Effector memory CD8-positive, alpha-beta T cell (primary cell): ENCODE results near the gene RSBN1.
"Not testable (repeated sequence)": the region's sequence is repeated elsewhere in the genome, so short reads cannot be mapped to it uniquely, and the experiment has no call there.

Experiments used
- ATAC-seq: fragments of 150-1000 bp; cut with Tn5 transposase; replicated peaks from 2 replicates; pipeline ENCODE4 v1.10.0; 2021; ENCODE audit warnings: mild to moderate bottlenecking, moderate library complexity
- DNase-seq, 3 experiments: peaks; one replicate each; pipeline ENCODE4 v3.0.0; 2021
- H3K27ac Mint-ChIP-seq, 2 donors: one replicate each; pipeline ENCODE4 v1.8.0; 2022; ENCODE audit warnings: mild to moderate bottlenecking in 2 of 2, mixed read lengths in 2 of 2, moderate library complexity in 2 of 2
- H3K27me3 Mint-ChIP-seq, 2 donors: one replicate each; pipeline ENCODE4 v1.8.0; 2022; ENCODE audit warnings: mixed read lengths in 2 of 2
- H3K36me3 Mint-ChIP-seq: one replicate; pipeline ENCODE4 v1.8.0; 2022; ENCODE audit warnings: mild to moderate bottlenecking, moderate library complexity, mixed read lengths; ENCODE audit not compliant: insufficient read depth
- H3K4me1 Mint-ChIP-seq, 2 donors: one replicate each; pipeline ENCODE4 v1.8.0; 2022; ENCODE audit warnings: low read depth in 2 of 2, mixed read lengths in 2 of 2
- H3K4me3 Mint-ChIP-seq, 2 donors: one replicate each; pipeline ENCODE4 v1.8.0; 2022; ENCODE audit warnings: mild to moderate bottlenecking in 2 of 2, mixed read lengths in 2 of 2, moderate library complexity in 2 of 2
- H3K9me3 Mint-ChIP-seq, 2 donors: one replicate each; pipeline ENCODE4 v1.8.0; 2022; ENCODE audit warnings: mixed read lengths in 2 of 2
- total RNA-seq, 9 experiments: gene quantifications; one replicate each; lab custom pipeline; 2026; lab: John Stamatoyannopoulos, UW

Gene RSBN1
- 52.4 to 143 (median 68.0) reads per million in 9 experiments for total RNA-seq

- Mint-ChIP-seq H3K4me1 (peaks cover 18 to 36% of the 10 kb centered on the region in 2 donors), H3K4me3 (peak within 1 kb of the TSS; percentile 96 to 97), H3K36me3 (peaks cover 55% of the 10 kb centered on the region), H3K27me3 (no peaks in the 10 kb centered on the region), H3K27ac (peak within 1 kb of the TSS; percentile 99), H3K9me3 (no peaks in the 10 kb centered on the region)
- peak; percentile 87 for ATAC-seq
- peak; percentile 97 for DNase-seq
Measured at GRCh38 chr1:113811888-113812660, at the start of gene RSBN1. TSS of gene RSBN1 (minus strand) at chr1:113812476. CDS start at chr1:113812412, 64 bp downstream.

DNA sequence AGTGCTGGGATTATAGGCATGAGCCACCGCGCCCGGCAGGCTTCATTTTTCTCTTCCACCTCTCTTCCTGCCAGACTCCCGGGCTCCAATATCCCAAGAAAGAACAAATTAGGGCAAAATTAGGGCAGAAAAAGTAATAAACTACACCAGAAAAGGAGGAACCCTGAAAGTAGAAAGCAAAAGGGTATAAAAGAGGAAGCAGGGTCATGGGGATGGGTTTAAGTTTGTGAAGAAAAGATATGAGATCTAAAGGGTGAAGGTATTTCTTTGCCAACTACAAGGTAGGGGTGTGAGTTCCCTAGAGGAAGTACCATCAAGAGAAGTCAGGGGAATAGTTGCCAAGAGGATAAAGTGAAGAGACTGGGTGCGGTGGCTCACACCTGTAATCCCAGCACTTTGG lies 49.4 kb upstream of the RSBN1 start:
- ATAC-seq: no peak
- Mint-ChIP-seq H3K4me3 (peak overlapping the region in 1 of 2 donors; percentile 27), H3K27me3 (no peaks in the 10 kb centered on the region), H3K36me3 (peaks cover 64% of the 10 kb centered on the region), H3K4me1 (peaks cover 44 to 69% of the 10 kb centered on the region in 2 donors), H3K9me3 (no peaks in the 10 kb centered on the region), H3K27ac (peak overlapping the region; percentile 90 to 93)
- DNase-seq: no peak

DNA sequence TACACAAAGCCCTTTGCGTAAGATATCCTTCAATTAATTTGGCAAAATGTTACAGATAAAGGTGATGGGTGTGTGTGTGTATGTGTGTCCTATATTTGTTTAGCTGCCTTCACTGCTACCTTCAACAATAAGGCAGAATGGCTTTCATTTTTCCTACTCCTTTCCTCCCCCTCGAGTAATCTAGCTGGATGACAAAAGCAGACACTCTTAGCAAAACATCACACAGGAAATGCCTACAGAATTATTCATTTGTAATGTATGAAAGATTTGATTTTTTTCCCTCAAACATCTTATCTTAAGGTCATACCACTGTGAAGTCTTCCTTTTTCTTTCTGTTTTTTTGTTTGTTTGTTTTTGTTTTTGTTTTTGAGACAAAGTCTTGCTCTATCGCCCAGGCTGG lies 48.6 kb upstream of the RSBN1 start:
- peak overlapping the region; percentile 90 to 93 for H3K27ac Mint-ChIP-seq
- peak overlapping the region; percentile 3 to 56 for H3K4me3 Mint-ChIP-seq
- H3K9me3 Mint-ChIP-seq: no peaks in the 10 kb centered on the region
- peaks cover 66% of the 10 kb centered on the region for H3K36me3 Mint-ChIP-seq
- no peak for DNase-seq
- H3K27me3 Mint-ChIP-seq: no peaks in the 10 kb centered on the region
- H3K4me1 Mint-ChIP-seq: peaks cover 41 to 64% of the 10 kb centered on the region in 2 donors
- ATAC-seq: no peak

GRCh38 chr1:113859478-113860175 lies 47.4 kb upstream of the RSBN1 start:
- Mint-ChIP-seq H3K4me3 (peak overlapping the region; percentile 54 to 56), H3K4me1 (peaks cover 38 to 54% of the 10 kb centered on the region in 2 donors), H3K27me3 (no peaks in the 10 kb centered on the region), H3K27ac (peak overlapping the region; percentile 90 to 93), H3K36me3 (peaks cover 74% of the 10 kb centered on the region), H3K9me3 (no peaks in the 10 kb centered on the region)
- no peak for DNase-seq
- peak; percentile 90 for ATAC-seq

GRCh38 chr1:113858982-113859381 lies 46.7 kb upstream of the RSBN1 start:
- Mint-ChIP-seq H3K27me3 (no peaks in the 10 kb centered on the region), H3K9me3 (no peaks in the 10 kb centered on the region), H3K36me3 (peaks cover 74% of the 10 kb centered on the region), H3K4me1 (peaks cover 35 to 50% of the 10 kb centered on the region in 2 donors), H3K27ac (peak overlapping the region; percentile 90 to 93), H3K4me3 (peak overlapping the region; percentile 54 to 56)
- DNase-seq: no peak
- ATAC-seq: no peak

GRCh38 chr1:113858418-113858817 lies 46.1 kb upstream of the RSBN1 start:
- Mint-ChIP-seq H3K4me3 (no peak overlapping the region), H3K36me3 (peaks cover 77% of the 10 kb centered on the region), H3K9me3 (no peaks in the 10 kb centered on the region), H3K4me1 (peaks cover 32 to 47% of the 10 kb centered on the region in 2 donors), H3K27me3 (no peaks in the 10 kb centered on the region), H3K27ac (peak overlapping the region; percentile 90 to 93)
- no peak for DNase-seq
- no peak for ATAC-seq

DNA sequence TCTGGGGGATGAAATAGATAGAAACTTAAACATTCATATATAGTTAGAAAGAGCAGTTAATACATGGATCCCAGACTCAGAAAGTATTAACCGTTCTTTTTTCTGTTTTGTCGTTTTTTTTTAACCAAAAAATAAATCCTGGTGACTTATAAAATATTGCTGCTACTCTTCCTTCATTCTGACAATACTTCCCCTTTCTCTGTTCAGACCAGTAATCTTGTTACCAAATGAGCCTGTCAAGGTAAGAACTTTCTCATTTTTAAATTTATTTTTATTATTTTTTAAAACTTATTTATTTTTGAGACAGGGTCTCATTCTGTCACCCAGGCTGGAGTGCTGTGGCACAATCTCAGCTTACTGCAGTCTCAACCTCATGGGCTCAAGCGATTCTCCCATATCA lies 45.5 kb upstream of the RSBN1 start:
- ATAC-seq (no peak), DNase-seq (no peak)
- Mint-ChIP-seq H3K4me3 (no peak overlapping the region), H3K27me3 (no peaks in the 10 kb centered on the region), H3K36me3 (peaks cover 77% of the 10 kb centered on the region), H3K4me1 (peaks cover 29 to 40% of the 10 kb centered on the region in 2 donors), H3K27ac (peak overlapping the region in 1 of 2 donors; percentile 90), H3K9me3 (no peaks in the 10 kb centered on the region)

- Mint-ChIP-seq H3K27ac (peak overlapping the region in 1 of 2 donors; percentile 77), H3K4me3 (no peak overlapping the region), H3K9me3 (no peaks in the 10 kb centered on the region), H3K36me3 (peaks cover 72% of the 10 kb centered on the region), H3K4me1 (peaks cover 18 to 28% of the 10 kb centered on the region in 2 donors), H3K27me3 (no peaks in the 10 kb centered on the region)
- ATAC-seq (no peak), DNase-seq (no peak)
Measured at GRCh38 chr1:113856401-113856790, 44.1 kb upstream of the RSBN1 start.

GRCh38 chr1:113855630-113856400 lies 43.5 kb upstream of the RSBN1 start:
- no peak for DNase-seq
- Mint-ChIP-seq H3K4me1 (peaks cover 14 to 27% of the 10 kb centered on the region in 2 donors), H3K9me3 (no peaks in the 10 kb centered on the region), H3K36me3 (peaks cover 75% of the 10 kb centered on the region), H3K27me3 (no peaks in the 10 kb centered on the region), H3K27ac (peak overlapping the region; percentile 51 to 77), H3K4me3 (no peak overlapping the region)
- ATAC-seq: no peak

DNA sequence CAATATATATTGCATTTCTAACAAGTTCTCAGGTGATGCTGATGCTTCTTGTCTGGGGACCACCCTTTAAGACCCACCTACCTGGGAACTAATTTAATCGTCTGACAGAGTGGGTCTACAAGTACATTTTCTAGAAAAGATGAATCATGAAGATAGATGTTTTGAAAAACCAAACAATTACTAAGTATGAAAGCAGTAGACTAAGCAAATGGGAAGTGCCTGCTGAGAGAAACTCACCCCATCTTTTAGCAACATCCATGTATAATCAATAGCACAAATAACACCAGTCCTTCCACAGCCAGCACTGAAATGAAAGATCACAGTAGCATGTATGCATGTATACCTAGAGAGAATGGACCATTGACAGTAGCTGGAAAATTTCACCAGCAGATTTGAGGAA lies 42.0 kb upstream of the RSBN1 start:
- H3K9me3 Mint-ChIP-seq: no peaks in the 10 kb centered on the region
- no peak for DNase-seq
- peaks cover 13 to 24% of the 10 kb centered on the region in 2 donors for H3K4me1 Mint-ChIP-seq
- H3K36me3 Mint-ChIP-seq: peaks cover 75% of the 10 kb centered on the region
- H3K4me3 Mint-ChIP-seq: no peak overlapping the region
- H3K27ac Mint-ChIP-seq: peak overlapping the region; percentile 49 to 77
- no peak for ATAC-seq
- H3K27me3 Mint-ChIP-seq: no peaks in the 10 kb centered on the region

GRCh38 chr1:113852694-113853093 lies 40.4 kb upstream of the RSBN1 start:
- not testable (repeated sequence) for H3K27me3 Mint-ChIP-seq, H3K9me3 Mint-ChIP-seq, DNase-seq, ATAC-seq, H3K4me3 Mint-ChIP-seq
- peak overlapping the region in 1 of 2 donors; percentile 83 for H3K27ac Mint-ChIP-seq
- H3K4me1 Mint-ChIP-seq: peaks cover 9 to 17% of the 10 kb centered on the region in 2 donors
- peaks cover 74% of the 10 kb centered on the region for H3K36me3 Mint-ChIP-seq

DNA sequence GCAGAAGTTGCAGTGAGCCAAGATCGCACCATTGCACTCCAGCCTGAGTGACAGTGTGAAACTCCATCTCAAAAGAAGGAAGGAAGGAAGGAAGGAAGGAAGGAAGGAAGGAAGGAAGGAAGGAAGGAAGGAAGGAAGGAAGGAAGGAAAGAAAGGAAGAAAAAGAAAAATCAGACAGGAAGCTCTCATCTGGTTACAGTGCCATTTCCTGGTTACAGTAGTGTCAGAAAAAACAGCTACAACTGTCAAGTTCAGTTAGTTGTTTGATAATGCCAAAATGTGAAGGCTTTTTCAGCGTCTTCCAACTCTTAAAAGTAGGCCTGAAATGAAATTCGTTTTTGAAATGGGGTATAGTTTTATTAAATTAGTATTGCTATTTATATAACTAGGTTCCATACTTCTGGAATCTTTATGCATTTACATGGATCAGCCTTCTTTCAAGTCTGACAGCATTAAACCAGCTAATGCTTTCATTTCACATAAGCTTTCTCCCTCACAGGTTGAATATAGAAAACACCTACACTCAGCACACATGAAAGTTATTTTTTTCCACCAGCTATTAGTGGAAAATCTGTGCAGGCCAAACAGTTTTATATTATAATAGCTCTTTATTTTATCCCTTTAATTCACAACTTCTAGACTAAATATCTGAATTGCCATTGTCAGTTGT lies 38.0 kb upstream of the RSBN1 start:
- Mint-ChIP-seq H3K36me3 (peaks cover 71% of the 10 kb centered on the region), H3K9me3 (no peaks in the 10 kb centered on the region), H3K27me3 (no peaks in the 10 kb centered on the region), H3K4me1 (peaks cover 9 to 21% of the 10 kb centered on the region in 2 donors), H3K27ac (peak overlapping the region; percentile 18 to 83), H3K4me3 (peak overlapping the region in 1 of 2 donors; percentile 28)
- ATAC-seq: peak; percentile 64
- DNase-seq: no peak

DNA sequence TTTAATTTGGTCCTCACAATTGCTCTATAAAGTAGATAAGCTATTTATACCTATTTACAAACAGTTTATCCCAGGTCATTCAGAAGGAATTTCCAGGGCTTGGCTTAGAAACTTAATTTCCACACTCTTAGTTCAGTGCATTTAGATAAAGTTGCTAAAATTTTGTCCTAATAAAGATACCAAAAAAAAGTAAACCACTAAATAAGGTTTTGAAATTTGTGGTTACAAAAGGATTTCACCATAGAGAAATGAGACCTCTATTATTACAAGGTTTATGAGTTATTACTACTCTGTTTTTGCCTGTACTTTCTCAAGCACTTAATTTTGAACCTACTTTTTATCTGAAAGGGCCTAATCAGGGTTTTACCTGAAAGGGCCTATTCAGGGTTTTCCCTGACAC lies 36.8 kb upstream of the RSBN1 start:
- H3K4me3 Mint-ChIP-seq: no peak overlapping the region
- H3K9me3 Mint-ChIP-seq: no peaks in the 10 kb centered on the region
- peaks cover 8 to 21% of the 10 kb centered on the region in 2 donors for H3K4me1 Mint-ChIP-seq
- no peak overlapping the region for H3K27ac Mint-ChIP-seq
- DNase-seq (no peak), ATAC-seq (no peak)
- H3K27me3 Mint-ChIP-seq: no peaks in the 10 kb centered on the region
- peaks cover 71% of the 10 kb centered on the region for H3K36me3 Mint-ChIP-seq
